Measurements from ENCODE around the gene GORASP2. TPM values are rescaled to one million over a fixed set of nuclear protein-coding genes. Genes with fewer than 3 reads are reported as not detected.

The GORASP2 gene
- polyA plus RNA-seq, 1 donor (not counting 4 experiments of a cell fraction or from before 2014, with no cell fraction given): 125 TPM

- Histone ChIP-seq H3K4me1 (ENCODE audit: control insufficient read depth, extremely low read depth, insufficient read depth, low read length) (no peaks in the 10 kb centered on the region), H3K27me3 (ENCODE audit: control insufficient read depth, extremely low read depth, insufficient read depth, low read length) (no peaks in the 10 kb centered on the region), H4K20me1 (ENCODE audit: control insufficient read depth, extremely low read depth, insufficient read depth, low read length) (no peaks in the 10 kb centered on the region), H3K79me2 (ENCODE audit: control insufficient read depth, insufficient read depth, low read length) (no peaks in the 10 kb centered on the region), H3K9ac (ENCODE audit: control insufficient read depth, extremely low read depth, insufficient read depth, low read length) (no peak overlapping the region), H3K9me1 (ENCODE audit: control insufficient read depth, extremely low read depth, insufficient read depth, low read length) (no peaks in the 10 kb centered on the region), H3K4me2 (ENCODE audit: control insufficient read depth, extremely low read depth, insufficient read depth, low read depth, low read length) (no peak overlapping the region), H2AFZ (ENCODE audit: control insufficient read depth, low read length) (no peak overlapping the region), H3K36me3 (ENCODE audit: control insufficient read depth in 2 of 2, extremely low read depth in 1 of 2, insufficient read depth in 2 of 2, low read length in 2 of 2) (peaks cover 4 to 15% of the 10 kb centered on the region in 2 experiments), H3K27ac (ENCODE audit: control insufficient read depth, insufficient read depth, low read length) (no peak overlapping the region), H3K9me3 (ENCODE audit: control insufficient read depth, low read depth, low read length) (no peaks in the 10 kb centered on the region), H3K4me3 (ENCODE audit: control insufficient read depth in 2 of 3, extremely low read depth in 1 of 3, insufficient read depth in 2 of 3, low read depth in 1 of 3, low read length in 3 of 3) (no peak overlapping the region)
- no peak for DNase-seq (ENCODE audit: low read depth, low spot score)
- dilution Hi-C loops (cut with MboI; ENCODE audit: extremely low pct_ligation_motif_present, low sequenced_read_pairs): no loop called here
- TF ChIP-seq, protein P1, sequence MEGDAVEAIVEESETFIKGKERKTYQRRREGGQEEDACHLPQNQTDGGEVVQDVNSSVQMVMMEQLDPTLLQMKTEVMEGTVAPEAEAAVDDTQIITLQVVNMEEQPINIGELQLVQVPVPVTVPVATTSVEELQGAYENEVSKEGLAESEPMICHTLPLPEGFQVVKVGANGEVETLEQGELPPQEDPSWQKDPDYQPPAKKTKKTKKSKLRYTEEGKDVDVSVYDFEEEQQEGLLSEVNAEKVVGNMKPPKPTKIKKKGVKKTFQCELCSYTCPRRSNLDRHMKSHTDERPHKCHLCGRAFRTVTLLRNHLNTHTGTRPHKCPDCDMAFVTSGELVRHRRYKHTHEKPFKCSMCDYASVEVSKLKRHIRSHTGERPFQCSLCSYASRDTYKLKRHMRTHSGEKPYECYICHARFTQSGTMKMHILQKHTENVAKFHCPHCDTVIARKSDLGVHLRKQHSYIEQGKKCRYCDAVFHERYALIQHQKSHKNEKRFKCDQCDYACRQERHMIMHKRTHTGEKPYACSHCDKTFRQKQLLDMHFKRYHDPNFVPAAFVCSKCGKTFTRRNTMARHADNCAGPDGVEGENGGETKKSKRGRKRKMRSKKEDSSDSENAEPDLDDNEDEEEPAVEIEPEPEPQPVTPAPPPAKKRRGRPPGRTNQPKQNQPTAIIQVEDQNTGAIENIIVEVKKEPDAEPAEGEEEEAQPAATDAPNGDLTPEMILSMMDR (optimal IDR thresholded peaks at IDR 0.05 in 1 of 3, IDR thresholded peaks at IDR 0.05 in 1 of 3, conservative IDR thresholded peaks at IDR 0.05 in 1 of 3; ENCODE audit: extremely low read depth in 1 of 3, insufficient read depth in 2 of 3, low read length in 3 of 3): no peak
- TF ChIP-seq EZH2 (IDR thresholded peaks at IDR 0.05; ENCODE audit: low read length): no peak
- no peak for FAIRE-seq
Measured at GRCh38 chr2:171009386-171009785, 80.3 kb downstream of the GORASP2 start.

DNA sequence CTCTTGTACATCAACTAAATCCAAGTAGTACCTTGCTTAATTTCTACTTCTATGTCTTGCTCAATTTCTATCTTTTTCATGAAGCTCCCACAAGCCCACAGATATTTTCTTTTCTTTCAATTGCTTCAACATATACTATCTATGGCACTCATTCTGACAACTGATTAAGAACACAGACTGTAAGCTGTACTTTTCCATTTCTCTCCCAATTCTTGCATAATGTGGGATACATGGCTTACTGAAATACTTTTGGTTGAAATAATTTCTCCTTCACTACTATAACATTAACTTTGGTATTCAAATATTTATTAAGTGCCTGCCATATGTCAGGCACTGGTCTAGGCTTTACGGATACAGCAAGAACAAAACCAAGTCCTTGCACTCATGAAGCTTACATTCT is 84.8 kb downstream of the GORASP2 start:
- Histone ChIP-seq H3K9ac (ENCODE audit: control insufficient read depth, extremely low read depth, insufficient read depth, low read length) (no peak overlapping the region), H3K4me3 (ENCODE audit: control insufficient read depth in 2 of 3, extremely low read depth in 1 of 3, insufficient read depth in 2 of 3, low read depth in 1 of 3, low read length in 3 of 3) (no peak overlapping the region), H3K9me1 (ENCODE audit: control insufficient read depth, extremely low read depth, insufficient read depth, low read length) (no peaks in the 10 kb centered on the region), H3K9me3 (ENCODE audit: control insufficient read depth, low read depth, low read length) (no peaks in the 10 kb centered on the region), H3K27me3 (ENCODE audit: control insufficient read depth, extremely low read depth, insufficient read depth, low read length) (no peaks in the 10 kb centered on the region), H3K4me2 (ENCODE audit: control insufficient read depth, extremely low read depth, insufficient read depth, low read depth, low read length) (no peak overlapping the region), H3K27ac (ENCODE audit: control insufficient read depth, insufficient read depth, low read length) (no peak overlapping the region), H3K4me1 (ENCODE audit: control insufficient read depth, extremely low read depth, insufficient read depth, low read length) (no peaks in the 10 kb centered on the region), H3K36me3 (ENCODE audit: control insufficient read depth in 2 of 2, extremely low read depth in 1 of 2, insufficient read depth in 2 of 2, low read length in 2 of 2) (peaks cover 4 to 12% of the 10 kb centered on the region in 2 experiments), H4K20me1 (ENCODE audit: control insufficient read depth, extremely low read depth, insufficient read depth, low read length) (no peaks in the 10 kb centered on the region), H3K79me2 (ENCODE audit: control insufficient read depth, insufficient read depth, low read length) (no peaks in the 10 kb centered on the region), H2AFZ (ENCODE audit: control insufficient read depth, low read length) (no peak overlapping the region)
- TF ChIP-seq EZH2 (IDR thresholded peaks at IDR 0.05; ENCODE audit: low read length): no peak
- TF ChIP-seq, protein P1 (optimal IDR thresholded peaks at IDR 0.05 in 1 of 3, IDR thresholded peaks at IDR 0.05 in 1 of 3, conservative IDR thresholded peaks at IDR 0.05 in 1 of 3; ENCODE audit: extremely low read depth in 1 of 3, insufficient read depth in 2 of 3, low read length in 3 of 3): no peak
- FAIRE-seq (no peak), DNase-seq (ENCODE audit: low read depth, low spot score) (no peak)
- dilution Hi-C loops (cut with MboI; ENCODE audit: extremely low pct_ligation_motif_present, low sequenced_read_pairs): no loop called here
